ENCODE results near the gene RFPL4AL1.

DNA sequence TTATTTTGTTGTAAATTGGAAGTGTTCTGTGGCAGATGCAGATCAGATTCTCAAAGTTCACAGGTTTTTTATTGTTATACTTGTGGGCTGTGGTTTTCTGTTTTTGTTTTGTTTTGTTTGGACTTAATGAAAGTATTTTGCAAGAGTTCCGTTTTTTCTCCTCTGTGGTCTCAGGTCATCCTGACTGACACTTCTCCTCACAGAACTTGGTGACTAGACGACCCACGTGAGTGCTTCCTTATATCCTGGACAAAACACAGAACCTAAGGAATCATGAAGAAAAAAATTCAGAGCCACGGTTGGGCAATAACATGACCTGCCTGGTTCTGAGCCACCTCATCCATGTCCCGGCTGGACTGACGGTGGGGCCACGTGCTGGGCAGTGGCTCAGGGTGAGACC, 2.5 kb upstream of the RFPL4AL1 start:
- TF ChIP-seq, protein P1, sequence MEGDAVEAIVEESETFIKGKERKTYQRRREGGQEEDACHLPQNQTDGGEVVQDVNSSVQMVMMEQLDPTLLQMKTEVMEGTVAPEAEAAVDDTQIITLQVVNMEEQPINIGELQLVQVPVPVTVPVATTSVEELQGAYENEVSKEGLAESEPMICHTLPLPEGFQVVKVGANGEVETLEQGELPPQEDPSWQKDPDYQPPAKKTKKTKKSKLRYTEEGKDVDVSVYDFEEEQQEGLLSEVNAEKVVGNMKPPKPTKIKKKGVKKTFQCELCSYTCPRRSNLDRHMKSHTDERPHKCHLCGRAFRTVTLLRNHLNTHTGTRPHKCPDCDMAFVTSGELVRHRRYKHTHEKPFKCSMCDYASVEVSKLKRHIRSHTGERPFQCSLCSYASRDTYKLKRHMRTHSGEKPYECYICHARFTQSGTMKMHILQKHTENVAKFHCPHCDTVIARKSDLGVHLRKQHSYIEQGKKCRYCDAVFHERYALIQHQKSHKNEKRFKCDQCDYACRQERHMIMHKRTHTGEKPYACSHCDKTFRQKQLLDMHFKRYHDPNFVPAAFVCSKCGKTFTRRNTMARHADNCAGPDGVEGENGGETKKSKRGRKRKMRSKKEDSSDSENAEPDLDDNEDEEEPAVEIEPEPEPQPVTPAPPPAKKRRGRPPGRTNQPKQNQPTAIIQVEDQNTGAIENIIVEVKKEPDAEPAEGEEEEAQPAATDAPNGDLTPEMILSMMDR (IDR thresholded peaks at IDR 0.05): no peak
- TF ChIP-seq POLR2A (IDR thresholded peaks at IDR 0.05) (no peak), POLR2AphosphoS5 (IDR thresholded peaks at IDR 0.05) (no peak)

All from breast epithelium (tissue), 3 donors.